Esophagus muscularis mucosa (tissue), 4 donors: ENCODE measurements around the gene GADD45B. TPM values are rescaled to one million over a fixed set of nuclear protein-coding genes. Genes with fewer than 3 reads are reported as not detected.
A peak's percentile ranks its signal among the peaks of the same experiment; 100 is the strongest.
"Not testable (repeated sequence)": the region's sequence is repeated elsewhere in the genome, so short reads cannot be mapped to it uniquely, and the experiment has no call there.

Experiments
- DNase-seq: peaks from one replicate; pipeline ENCODE4 v3.0.0-alpha.2; 2017; ENCODE audit errors: extremely low spot score
- H3K27ac ChIP-seq, 4 donors: fragments of 200-600 bp; sonication (generic); replicated peaks in 1 of 4; 1 replicate in 3 of 4; 2 replicates in 1 of 4; pipeline ENCODE4 v1.5.1; 2016 to 2019; ENCODE audit warnings: mild to moderate bottlenecking in 1 of 4
- H3K27me3 ChIP-seq, 4 donors: fragments of 200-600 bp; sonication (generic); one replicate each; pipeline versions ENCODE4 v1.5.1 to v1.6.0; 2016 to 2019
- H3K36me3 ChIP-seq, 4 donors: fragments of 200-600 bp; sonication (generic); one replicate each; pipeline ENCODE4 v1.5.1; 2016 to 2019
- H3K4me1 ChIP-seq, 4 donors: fragments of 200-600 bp; sonication (generic); one replicate each; pipeline ENCODE4 v1.5.1; 2016 to 2019
- H3K4me3 ChIP-seq, 4 donors: fragments of 200-600 bp; sonication (generic); 1 replicate in 2 of 4; 2 replicates in 2 of 4; pipeline ENCODE4 v1.5.1; 2016 to 2019; ENCODE audit warnings: mild to moderate bottlenecking in 4 of 4, moderate library complexity in 1 of 4
- H3K9me3 ChIP-seq, 4 donors: fragments of 200-600 bp; sonication (generic); 1 replicate in 3 of 4; 2 replicates in 1 of 4; pipeline ENCODE4 v1.5.1; 2016 to 2019
- CTCF ChIP-seq, 3 experiments: fragments of 200-600 bp in 2 of 3; fragments of 450-650 bp in 1 of 3; sonication (generic) in 2 of 3; IDR thresholded peaks; one replicate each; pipeline ENCODE4 v1.5.1; 2017 to 2019; ENCODE audit warnings: antibody characterized with exemption in 3 of 3, mild to moderate bottlenecking in 2 of 3, moderate library complexity in 1 of 3
- EP300 ChIP-seq: sonication (generic); formaldehyde crosslinking; IDR thresholded peaks from one replicate; pipeline ENCODE4 v1.6.1; 2017; ENCODE audit warnings: antibody characterized with exemption
- POLR2A ChIP-seq: fragments of 450-650 bp; IDR thresholded peaks from one replicate; pipeline ENCODE4 v1.6.1; 2017; ENCODE audit warnings: antibody characterized with exemption, moderate library complexity, mild to moderate bottlenecking, low read depth
- POLR2AphosphoS5 ChIP-seq, 2 donors: sonication (generic); formaldehyde crosslinking; IDR thresholded peaks; one replicate each; pipeline ENCODE4 v1.6.1; 2017; ENCODE audit warnings: antibody characterized with exemption in 2 of 2
- WGBS: methylation state at CpG from one replicate; pipeline ENCODE4 v1.1.5; 2018; 5-methylcytosine and 5-hydroxymethylcytosine counted together
- intact Hi-C: fragments of 100-400 bp; cut with DNase I; formaldehyde crosslinking; loops from one replicate; pipeline ENCODE4 v1.15.1; 2023
- total RNA-seq, 4 donors: library from RNA; depleted of rRNA; stranded (reverse); fragments of >200 nt; gene quantifications; one replicate each; pipeline versions ENCODE4 v1.1.0 to v1.2.1, GENCODE V29; 2016

GADD45B gene
- total RNA-seq, 4 donors from 2014 or later = 56.5 to 793 (median 90.5) TPM

- peaks cover 24 to 44% (median 37%) of the 10 kb centered on the region in 4 donors for H3K4me1 ChIP-seq
- no peak for DNase-seq
- WGBS = 100% methylated on average over 1 of the region's 1 CpG
- intact Hi-C loops = no loop called here
- no peaks in the 10 kb centered on the region for H3K36me3 ChIP-seq
- no peak overlapping the region for H3K4me3 ChIP-seq
- no peaks in the 10 kb centered on the region for H3K27me3 ChIP-seq
- H3K9me3 ChIP-seq = no peaks in the 10 kb centered on the region
- TF ChIP-seq EP300 = no peak
- TF ChIP-seq POLR2A = no peak
- no peak overlapping the region for H3K27ac ChIP-seq
These were observed 15.7 kb upstream of the GADD45B start for GRCh38 chr19:2460245-2460644.

GRCh38 chr19:2461751-2462634 lies 13.9 kb upstream of the GADD45B start:
- Histone ChIP-seq H3K4me3 (peak overlapping the region; percentile 64 to 71 (median 67)), H3K4me1 (peaks cover 15 to 30% (median 25%) of the 10 kb centered on the region in 4 donors), H3K9me3 (no peaks in the 10 kb centered on the region), H3K27me3 (no peaks in the 10 kb centered on the region), H3K36me3 (no peaks in the 10 kb centered on the region), H3K27ac (peak overlapping the region in 3 of 4 donors; percentile 61 to 71 (median 62))
- intact Hi-C loops = no loop called here
- no peak for DNase-seq
- TF ChIP-seq CTCF (IDR thresholded peaks at IDR 0.05) = peak in 2 of 3 experiments; percentile 15 to 34
- no peak for TF ChIP-seq EP300
- TF ChIP-seq POLR2A = no peak
- peak in 1 of 2 donors; percentile 18 for TF ChIP-seq POLR2AphosphoS5 (IDR thresholded peaks at IDR 0.05)
- WGBS = 2% methylated on average over 43 of the region's 62 CpGs

- no peaks in the 10 kb centered on the region for H3K27me3 ChIP-seq
- DNase-seq = peak; percentile 94
- WGBS = 9% methylated on average over 45 of the region's 46 CpGs
- H3K4me3 ChIP-seq = peak overlapping the region; percentile 64 to 71 (median 67)
- intact Hi-C loops = no loop called here
- peak overlapping the region; percentile 61 to 76 (median 66) for H3K27ac ChIP-seq
- no peaks in the 10 kb centered on the region for H3K9me3 ChIP-seq
- peaks cover 12 to 24% (median 18%) of the 10 kb centered on the region in 4 donors for H3K4me1 ChIP-seq
- no peaks in the 10 kb centered on the region for H3K36me3 ChIP-seq
- TF ChIP-seq POLR2AphosphoS5 (IDR thresholded peaks at IDR 0.05) = peak; percentile 71 to 74
- no peak for TF ChIP-seq EP300
- peak in 1 of 3 experiments; percentile 36 for TF ChIP-seq CTCF (IDR thresholded peaks at IDR 0.05)
- peak; percentile 55 for TF ChIP-seq POLR2A
These were observed 13.1 kb upstream of the GADD45B start for GRCh38 chr19:2462635-2463421.

- H3K4me1 ChIP-seq = peaks cover 12 to 24% (median 18%) of the 10 kb centered on the region in 4 donors
- H3K4me3 ChIP-seq, H3K9me3 ChIP-seq, DNase-seq, H3K27me3 ChIP-seq, intact Hi-C loops, H3K36me3 ChIP-seq: not testable (repeated sequence)
- WGBS = 98% methylated on average over 5 of the region's 5 CpGs
- peak overlapping the region; percentile 61 to 76 (median 66) for H3K27ac ChIP-seq
These were observed 12.2 kb upstream of the GADD45B start for GRCh38 chr19:2463694-2464093.

- DNase-seq = no peak
- WGBS = 83% methylated on average over 5 of the region's 5 CpGs
- Histone ChIP-seq H3K4me1 (peaks cover 12 to 24% (median 18%) of the 10 kb centered on the region in 4 donors), H3K36me3 (no peaks in the 10 kb centered on the region), H3K9me3 (no peaks in the 10 kb centered on the region), H3K27ac (no peak overlapping the region), H3K27me3 (no peaks in the 10 kb centered on the region), H3K4me3 (no peak overlapping the region)
- TF ChIP-seq POLR2AphosphoS5 (IDR thresholded peaks at IDR 0.05) (no peak), CTCF (IDR thresholded peaks at IDR 0.05) (no peak), POLR2A (no peak), EP300 (no peak)
- intact Hi-C loops = no loop called here
These were observed 11.5 kb upstream of the GADD45B start for GRCh38 chr19:2464389-2464788.
